Activated CD4-positive, alpha-beta T cell treated with anti-CD3 and anti-CD28 coated beads, Interleukin-2, amount 10 ng/mL, durations not matched to agents 7 days and 5 days (primary cell): ENCODE measurements around the gene GRB2. TPM values are rescaled to one million over a fixed set of nuclear protein-coding genes. Genes with fewer than 3 reads are reported as not detected.

Experiments used
- CTCF ChIA-PET: fragments of 350-600 bp; sonication (Branson Sonifier 250); formaldehyde crosslinking; loops from one replicate; lab custom pipeline; 2021; ENCODE audit warnings: antibody characterized with exemption; lab: Charles Lee
- POLR2A ChIA-PET: fragments of 350-600 bp; sonication (Branson Sonifier 250); formaldehyde crosslinking; loops from one replicate; lab custom pipeline; 2021; ENCODE audit warnings: antibody characterized with exemption; lab: Charles Lee
- DNase-seq: peaks from one replicate; pipeline ENCODE4 v3.0.0-alpha.2; 2020
- H3K27ac Mint-ChIP-seq: one replicate; pipeline ENCODE4 v1.8.0; 2021; ENCODE audit warnings: mild to moderate bottlenecking, moderate library complexity, mixed read lengths
- H3K27me3 Mint-ChIP-seq: one replicate; pipeline ENCODE4 v1.8.0; 2021; ENCODE audit warnings: mixed read lengths
- H3K36me3 Mint-ChIP-seq: one replicate; pipeline ENCODE4 v1.8.0; 2021; ENCODE audit warnings: low read depth, mixed read lengths
- H3K4me1 Mint-ChIP-seq: one replicate; pipeline ENCODE4 v1.8.0; 2021; ENCODE audit warnings: mixed read lengths
- H3K4me3 Mint-ChIP-seq: one replicate; pipeline ENCODE4 v1.8.0; 2021; ENCODE audit warnings: mild to moderate bottlenecking, moderate library complexity, mixed read lengths
- H3K9me3 Mint-ChIP-seq: one replicate; pipeline ENCODE4 v1.8.0; 2021; ENCODE audit warnings: mixed read lengths
- total RNA-seq, 2 experiments: library from RNA; stranded (reverse); gene quantifications; one replicate each; pipeline ENCODE4 v1.2.3, GENCODE V29; 2021

Gene GRB2
- total RNA-seq, 2 experiments from 2014 or later, result 136 to 150 TPM

DNA sequence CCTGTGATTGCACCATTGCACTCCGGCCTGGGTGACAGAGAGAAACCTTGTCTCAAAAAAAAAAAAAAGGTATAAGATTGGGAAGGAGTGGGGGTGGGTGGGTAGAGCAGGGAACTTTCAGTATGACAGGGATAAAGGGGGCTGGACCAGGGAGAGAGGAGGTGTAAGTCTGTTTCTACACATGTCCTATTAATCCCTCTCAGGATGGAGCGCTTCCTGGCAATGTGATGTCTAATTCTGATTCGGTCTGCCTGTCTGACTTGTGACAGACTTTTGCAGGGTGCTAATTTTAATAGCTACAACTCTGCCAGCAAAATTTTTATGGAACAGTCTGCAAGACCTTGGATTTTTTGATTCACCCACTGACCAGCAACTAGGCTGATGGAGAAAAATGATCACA lies 62.5 kb downstream of the GRB2 start:
- Mint-ChIP-seq H3K4me3 (no peak overlapping the region), H3K27ac (peak overlapping the region; percentile 86), H3K27me3 (no peaks in the 10 kb centered on the region), H3K36me3 (peaks cover 16% of the 10 kb centered on the region), H3K4me1 (peaks cover 86% of the 10 kb centered on the region), H3K9me3 (no peaks in the 10 kb centered on the region)
- ChIA-PET CTCF (no interaction called here), POLR2A (no interaction called here)
- DNase-seq, result no peak

DNA sequence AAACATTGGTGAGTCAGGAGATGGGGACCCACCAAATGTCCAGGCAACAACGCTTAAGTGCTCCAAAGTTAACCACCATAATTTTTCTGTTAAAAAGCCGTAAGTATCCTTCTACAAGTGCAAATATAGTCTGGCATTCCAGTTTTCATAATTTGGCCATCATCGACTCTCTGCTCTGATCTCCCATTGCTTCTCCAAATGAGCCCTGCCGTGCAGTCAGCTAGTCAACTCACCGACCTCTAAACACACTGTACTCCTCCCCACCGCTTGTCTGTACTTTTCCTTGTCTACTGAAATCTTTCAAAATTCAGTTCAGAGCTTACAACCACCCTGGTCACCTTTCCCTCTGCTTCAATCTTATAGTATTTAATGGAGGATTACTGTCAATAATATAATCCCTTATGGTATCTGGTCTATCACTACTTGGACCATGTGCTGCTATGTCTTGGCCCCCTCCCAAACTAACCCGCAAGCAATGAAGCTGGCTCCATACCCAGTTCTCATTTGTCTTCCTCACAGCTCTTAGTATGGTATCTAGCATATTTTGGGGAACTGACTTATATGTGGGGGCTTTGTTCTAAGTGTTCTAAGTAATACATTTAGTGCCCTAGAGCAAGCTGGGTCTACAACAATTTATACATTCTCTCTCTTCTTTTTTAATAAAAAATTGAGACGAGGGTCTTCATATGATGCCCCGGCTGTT lies 63.5 kb downstream of the GRB2 start:
- H3K9me3 Mint-ChIP-seq, result no peaks in the 10 kb centered on the region
- H3K4me1 Mint-ChIP-seq, result peaks cover 80% of the 10 kb centered on the region
- H3K4me3 Mint-ChIP-seq, result no peak overlapping the region
- CTCF ChIA-PET, result interaction anchor here (0.6 kb wide), 1 partner anchor 10 kb away, joined by 3 read pairs; no protein-coding TSS in a partner anchor
- DNase-seq, result no peak
- POLR2A ChIA-PET, result interaction anchor here (0.6 kb wide), 2 partner anchors 38 to 44 kb away, joined by 4 to 8 read pairs; no protein-coding TSS in a partner anchor
- peak overlapping the region; percentile 80 for H3K27ac Mint-ChIP-seq
- no peaks in the 10 kb centered on the region for H3K27me3 Mint-ChIP-seq
- peaks cover 16% of the 10 kb centered on the region for H3K36me3 Mint-ChIP-seq

DNA sequence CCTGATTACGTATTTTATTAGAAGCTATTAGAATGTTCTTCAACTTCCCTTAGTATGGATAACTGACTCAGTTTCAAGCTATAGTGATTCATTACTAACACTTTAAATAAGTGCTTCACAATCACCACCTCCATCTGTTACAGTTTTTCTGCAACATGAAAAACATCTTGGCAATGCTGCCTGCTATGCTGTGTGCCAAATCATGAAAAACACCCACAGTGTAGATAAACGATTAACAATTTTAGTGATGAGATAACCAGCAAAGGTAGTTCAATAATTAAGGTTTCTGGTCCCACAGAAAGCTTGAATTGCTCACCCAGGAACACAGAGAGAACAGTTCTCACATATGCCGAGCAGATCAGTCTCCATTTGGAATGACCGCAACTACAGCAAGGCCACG lies 64.8 kb downstream of the GRB2 start:
- peaks cover 80% of the 10 kb centered on the region for H3K4me1 Mint-ChIP-seq
- ChIA-PET CTCF (interaction anchor here (0.5 kb wide), 1 partner anchor 24 kb away, joined by 3 read pairs; no protein-coding TSS in a partner anchor), POLR2A (no interaction called here)
- no peaks in the 10 kb centered on the region for H3K9me3 Mint-ChIP-seq
- H3K36me3 Mint-ChIP-seq, result peaks cover 16% of the 10 kb centered on the region
- no peaks in the 10 kb centered on the region for H3K27me3 Mint-ChIP-seq
- H3K27ac Mint-ChIP-seq, result peak overlapping the region; percentile 88
- H3K4me3 Mint-ChIP-seq, result peak overlapping the region; percentile 71
- no peak for DNase-seq

DNA sequence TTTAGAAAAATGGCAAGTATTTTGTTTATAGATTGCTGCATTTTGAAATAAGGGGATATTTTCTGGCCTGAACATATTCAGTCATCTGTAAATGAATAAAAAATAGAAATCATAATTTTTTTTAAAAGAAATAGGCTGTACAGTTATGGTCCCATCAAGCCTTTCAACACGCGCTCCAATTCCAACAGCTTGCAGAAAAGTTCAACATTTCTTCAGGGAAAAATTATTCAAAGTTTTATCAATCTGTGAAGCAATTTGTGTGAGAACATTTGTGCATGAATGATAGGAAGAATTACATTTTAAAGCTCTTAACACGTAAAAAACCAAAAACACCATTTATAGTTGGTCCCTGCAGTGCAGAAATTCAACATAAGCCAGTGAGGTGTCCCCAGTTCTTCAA lies 65.5 kb downstream of the GRB2 start:
- peaks cover 80% of the 10 kb centered on the region for H3K4me1 Mint-ChIP-seq
- DNase-seq, result no peak
- H3K4me3 Mint-ChIP-seq, result peak overlapping the region; percentile 71
- no peaks in the 10 kb centered on the region for H3K9me3 Mint-ChIP-seq
- peak overlapping the region; percentile 88 for H3K27ac Mint-ChIP-seq
- peaks cover 17% of the 10 kb centered on the region for H3K36me3 Mint-ChIP-seq
- POLR2A ChIA-PET, result no interaction called here
- CTCF ChIA-PET, result interaction anchor here (0.5 kb wide), 1 partner anchor 24 kb away, joined by 3 read pairs; no protein-coding TSS in a partner anchor
- no peaks in the 10 kb centered on the region for H3K27me3 Mint-ChIP-seq

DNA sequence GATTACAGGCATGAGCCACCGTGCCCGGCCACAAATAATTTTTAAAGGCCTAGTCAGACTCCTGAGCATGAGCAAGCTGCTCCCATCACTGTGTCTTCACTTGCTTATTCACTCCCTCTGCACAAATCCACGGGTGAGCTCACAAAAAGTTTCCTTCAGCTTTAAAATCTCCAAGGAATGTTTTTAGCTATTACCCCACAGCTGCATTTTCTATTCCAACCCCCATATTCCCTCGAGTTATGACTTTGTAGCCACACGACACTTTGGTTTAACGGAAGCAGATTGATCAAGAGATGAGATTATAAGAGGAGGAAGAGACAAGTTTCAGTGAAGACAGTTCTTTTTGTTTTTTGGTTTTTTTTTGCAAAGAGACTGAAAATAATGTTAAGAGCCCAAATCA lies 67.1 kb downstream of the GRB2 start:
- H3K9me3 Mint-ChIP-seq, result no peaks in the 10 kb centered on the region
- no peaks in the 10 kb centered on the region for H3K27me3 Mint-ChIP-seq
- POLR2A ChIA-PET, result no interaction called here
- peak overlapping the region; percentile 88 for H3K27ac Mint-ChIP-seq
- CTCF ChIA-PET, result interaction anchor here (0.8 to 4.3 kb wide), 9 partner anchors 10 to 74 kb away, joined by 3 to 19 read pairs (median 4); partner anchors contain the start of genes MIF4GD and SLC25A19
- H3K4me1 Mint-ChIP-seq, result peaks cover 74% of the 10 kb centered on the region
- peak overlapping the region; percentile 52 for H3K4me3 Mint-ChIP-seq
- peaks cover 16% of the 10 kb centered on the region for H3K36me3 Mint-ChIP-seq
- DNase-seq, result peak; percentile 27

DNA sequence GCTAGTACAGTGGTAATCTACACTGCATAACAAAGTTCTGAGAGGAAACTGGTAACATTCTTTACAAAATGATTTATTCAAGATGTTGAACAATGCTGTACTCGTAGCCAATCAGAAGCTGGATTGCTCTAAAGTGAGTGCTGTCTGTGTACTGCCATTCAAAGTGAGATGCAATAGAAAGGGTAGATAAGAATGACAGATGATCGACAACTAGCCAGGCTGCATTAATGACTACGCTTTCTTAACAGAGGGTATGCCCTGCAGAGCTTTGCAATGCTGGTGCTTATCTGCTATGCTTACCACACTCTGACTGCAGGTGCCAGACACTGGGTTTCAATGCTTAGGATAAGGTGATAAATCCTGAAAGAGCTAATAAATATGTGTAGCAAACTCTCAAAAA lies 70.2 kb downstream of the GRB2 start:
- Mint-ChIP-seq H3K36me3 (peaks cover 29% of the 10 kb centered on the region), H3K9me3 (no peaks in the 10 kb centered on the region), H3K4me1 (peaks cover 73% of the 10 kb centered on the region), H3K27me3 (no peaks in the 10 kb centered on the region), H3K4me3 (no peak overlapping the region), H3K27ac (peak overlapping the region; percentile 74)
- POLR2A ChIA-PET, result no interaction called here
- CTCF ChIA-PET, result interaction anchor here (0.5 to 4.3 kb wide), 5 partner anchors 9 to 79 kb away, joined by 3 to 19 read pairs (median 4); no protein-coding TSS in a partner anchor
- DNase-seq, result no peak

DNA sequence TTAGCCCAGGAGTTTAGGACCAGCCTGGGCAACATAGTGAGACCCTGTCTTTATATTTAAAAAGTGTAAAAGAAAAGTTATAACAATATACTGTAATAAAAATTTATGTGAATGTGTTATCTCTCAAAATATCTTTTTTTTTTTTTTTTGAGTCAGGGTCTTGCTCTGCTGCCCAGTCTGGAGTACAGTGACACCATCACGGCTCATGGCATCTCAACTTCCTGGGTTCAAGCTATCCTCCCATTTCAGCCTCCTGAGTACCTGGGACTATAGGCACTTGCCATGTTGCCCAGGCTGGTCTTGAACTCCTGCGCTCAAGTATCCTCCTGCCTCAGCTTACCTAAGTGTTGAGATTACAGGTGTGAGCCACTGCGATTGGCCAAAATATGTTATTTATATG lies 70.8 kb downstream of the GRB2 start:
- H3K9me3 Mint-ChIP-seq, result no peaks in the 10 kb centered on the region
- H3K4me1 Mint-ChIP-seq, result peaks cover 71% of the 10 kb centered on the region
- ChIA-PET CTCF (interaction anchor here (1.3 kb wide), 1 partner anchor 15 kb away, joined by 3 read pairs; no protein-coding TSS in a partner anchor), POLR2A (no interaction called here)
- H3K36me3 Mint-ChIP-seq, result peaks cover 25% of the 10 kb centered on the region
- no peak overlapping the region for H3K4me3 Mint-ChIP-seq
- H3K27ac Mint-ChIP-seq, result peak overlapping the region; percentile 74
- DNase-seq, result no peak
- no peaks in the 10 kb centered on the region for H3K27me3 Mint-ChIP-seq

DNA sequence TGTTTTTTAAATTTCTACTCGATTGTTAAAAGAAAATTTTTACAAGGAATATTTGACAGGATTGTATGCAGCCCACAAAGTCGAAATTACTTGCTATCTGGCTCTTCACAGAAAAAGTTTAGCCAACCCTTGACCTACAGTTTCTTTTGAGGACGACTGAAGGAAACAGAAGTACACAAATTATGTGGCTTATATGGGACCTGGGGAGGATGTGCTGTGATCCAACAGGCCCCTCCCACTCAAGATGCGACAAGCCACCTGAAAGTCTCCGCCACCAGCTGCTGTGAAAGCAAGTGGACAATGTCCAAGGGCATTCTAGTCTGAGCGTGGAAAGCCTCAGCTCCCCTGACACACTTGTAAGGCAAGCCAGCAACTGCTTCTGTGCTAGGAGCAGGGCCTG lies 73.8 kb downstream of the GRB2 start:
- Mint-ChIP-seq H3K27me3 (no peaks in the 10 kb centered on the region), H3K36me3 (peaks cover 36% of the 10 kb centered on the region), H3K27ac (no peak overlapping the region), H3K9me3 (no peaks in the 10 kb centered on the region), H3K4me1 (peaks cover 67% of the 10 kb centered on the region), H3K4me3 (no peak overlapping the region)
- DNase-seq, result no peak
- ChIA-PET CTCF (interaction anchor here (2.1 kb wide), 1 partner anchor 9 kb away, joined by 5 read pairs; no protein-coding TSS in a partner anchor), POLR2A (no interaction called here)

DNA sequence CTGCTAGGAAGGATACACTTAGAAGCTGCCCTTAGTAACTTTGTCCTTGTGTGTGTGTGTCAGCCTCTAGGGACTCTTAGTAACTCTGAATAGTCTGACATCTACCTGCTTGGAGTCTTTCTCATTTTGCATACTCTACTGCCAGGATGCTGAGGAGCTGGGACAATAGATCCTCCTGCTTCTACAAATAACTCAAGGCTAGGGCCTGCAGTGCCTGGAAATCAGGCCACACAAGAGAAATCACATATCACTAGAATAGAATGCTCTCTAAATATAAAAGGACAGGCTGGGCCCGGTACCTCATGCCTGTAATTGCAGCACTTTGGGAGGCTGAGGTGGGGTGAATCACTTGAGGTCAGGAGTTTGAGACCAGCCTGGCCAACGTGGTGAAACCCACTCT lies 77.7 kb downstream of the GRB2 start:
- Mint-ChIP-seq H3K4me3 (no peak overlapping the region), H3K4me1 (peaks cover 63% of the 10 kb centered on the region), H3K9me3 (no peaks in the 10 kb centered on the region), H3K27ac (no peak overlapping the region), H3K36me3 (peaks cover 55% of the 10 kb centered on the region), H3K27me3 (no peaks in the 10 kb centered on the region)
- POLR2A ChIA-PET, result no interaction called here
- no peak for DNase-seq
- CTCF ChIA-PET, result no interaction called here

DNA sequence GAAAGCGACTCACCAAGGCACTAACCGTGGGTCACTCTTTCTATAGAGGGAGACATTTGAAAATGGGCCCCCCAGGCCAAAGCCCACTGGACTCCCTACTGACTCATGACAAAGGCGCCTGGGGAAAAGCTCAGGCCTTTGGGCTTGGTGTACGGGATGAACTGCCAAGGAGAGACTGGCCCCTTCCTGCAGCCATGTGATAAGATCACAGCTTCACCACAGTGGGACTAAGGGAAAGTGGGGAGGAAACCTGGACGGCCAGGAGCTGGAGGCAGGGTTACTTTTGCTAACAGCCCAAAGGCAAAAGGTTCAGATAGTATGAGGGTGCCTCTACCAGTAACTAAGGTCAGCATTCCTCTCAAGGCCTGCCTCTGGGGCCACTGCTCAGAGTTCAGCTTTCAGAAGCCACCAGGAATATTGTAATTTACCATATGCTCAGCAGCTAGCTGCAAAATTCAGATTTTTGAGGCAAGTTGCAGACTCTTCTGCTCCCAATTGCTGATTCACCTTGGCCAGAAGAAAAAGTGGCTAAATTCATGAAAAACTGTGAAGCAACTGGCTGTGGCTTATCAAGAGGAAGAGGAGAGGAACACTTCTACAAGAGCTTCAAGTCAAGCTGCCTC lies 79.1 kb downstream of the GRB2 start:
- ChIA-PET CTCF (interaction anchor here (0.5 to 2.0 kb wide), 8 partner anchors 10 to 86 kb away, joined by 3 to 7 read pairs (median 4); no protein-coding TSS in a partner anchor), POLR2A (interaction anchor here (0.5 kb wide), 1 partner anchor 14 kb away, joined by 3 read pairs; no protein-coding TSS in a partner anchor)
- Mint-ChIP-seq H3K27me3 (no peaks in the 10 kb centered on the region), H3K27ac (peak overlapping the region; percentile 60), H3K36me3 (peaks cover 48% of the 10 kb centered on the region), H3K4me1 (peaks cover 49% of the 10 kb centered on the region), H3K9me3 (no peaks in the 10 kb centered on the region), H3K4me3 (no peak overlapping the region)
- DNase-seq, result no peak

DNA sequence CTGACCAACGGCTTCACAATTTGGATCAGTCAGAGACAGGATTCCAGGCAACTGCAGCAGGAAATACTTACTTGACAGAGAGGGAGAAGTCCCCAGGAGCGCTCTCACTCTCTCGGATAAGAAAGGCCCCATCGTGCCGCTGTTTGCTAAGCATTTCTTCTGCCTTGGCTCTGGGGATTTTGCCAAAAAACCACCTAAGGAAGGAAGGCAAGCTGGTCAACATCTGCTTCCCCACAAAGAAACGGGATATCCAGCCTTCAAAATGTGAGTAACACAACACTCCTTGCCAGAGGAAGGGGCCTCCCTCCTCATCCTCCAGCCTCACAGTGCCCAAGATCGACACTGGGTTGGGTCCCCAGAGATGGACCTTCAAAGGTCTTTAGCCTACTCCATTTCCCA lies 79.7 kb downstream of the GRB2 start:
- H3K4me1 Mint-ChIP-seq, result peaks cover 44% of the 10 kb centered on the region

DNA sequence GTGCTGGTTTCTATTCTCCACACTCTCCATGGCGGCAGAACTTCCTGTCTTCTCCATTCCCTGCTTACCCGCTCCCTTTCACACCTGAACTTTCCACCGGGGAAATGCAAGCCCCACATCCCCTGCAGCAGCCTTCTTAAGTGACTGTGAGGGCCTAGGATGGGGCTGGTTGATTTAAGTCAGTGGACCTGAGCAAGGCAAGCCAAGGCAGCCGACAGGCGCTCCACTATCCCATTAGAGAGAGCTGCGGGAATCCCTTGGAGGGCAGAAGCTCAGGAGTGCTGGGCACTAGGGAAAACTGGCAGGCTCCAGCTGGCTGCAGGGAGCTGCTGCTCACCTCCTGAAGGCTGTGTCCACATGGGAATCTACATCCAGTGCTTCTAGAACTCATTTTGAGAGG lies 80.1 kb downstream of the GRB2 start:
- POLR2A ChIA-PET, result interaction anchor here (0.6 kb wide), 1 partner anchor 10 kb away, joined by 3 read pairs; no protein-coding TSS in a partner anchor
- H3K4me3 Mint-ChIP-seq, result no peak overlapping the region
- no peak for DNase-seq
- H3K27ac Mint-ChIP-seq, result peak overlapping the region; percentile 62
- no peaks in the 10 kb centered on the region for H3K9me3 Mint-ChIP-seq
- peaks cover 41% of the 10 kb centered on the region for H3K4me1 Mint-ChIP-seq
- CTCF ChIA-PET, result interaction anchor here (0.9 to 2.0 kb wide), 2 partner anchors 9 to 69 kb away, joined by 3 to 5 read pairs; no protein-coding TSS in a partner anchor
- H3K27me3 Mint-ChIP-seq, result no peaks in the 10 kb centered on the region
- peaks cover 43% of the 10 kb centered on the region for H3K36me3 Mint-ChIP-seq

More for the DNA sequence above, 79.7 kb downstream of the GRB2 start:
- CTCF ChIA-PET, result interaction anchor here (1.1 to 2.0 kb wide), 4 partner anchors 10 to 76 kb away, joined by 3 to 7 read pairs (median 4); no protein-coding TSS in a partner anchor
- Mint-ChIP-seq H3K27ac (peak overlapping the region; percentile 62), H3K4me3 (no peak overlapping the region), H3K27me3 (no peaks in the 10 kb centered on the region), H3K36me3 (peaks cover 43% of the 10 kb centered on the region), H3K9me3 (no peaks in the 10 kb centered on the region)
- POLR2A ChIA-PET, result interaction anchor here (0.6 kb wide), 1 partner anchor 11 kb away, joined by 3 read pairs; no protein-coding TSS in a partner anchor
- DNase-seq, result no peak
